ENCODE measurements around the gene XKR8.

GRCh38 chr1:28002600-28002999 is 42.8 kb downstream of the XKR8 start:
- TF ChIP-seq POLR2AphosphoS5 (IDR thresholded peaks at IDR 0.05; ENCODE audit: low read depth, low read length) (no peak), TAF1 (IDR thresholded peaks at IDR 0.05; ENCODE audit: borderline replicate concordance, insufficient read depth, low read length) (no peak), SIN3A (IDR thresholded peaks at IDR 0.05; ENCODE audit: borderline replicate concordance, insufficient read depth, low read length) (no peak), REST (IDR thresholded peaks at IDR 0.05; ENCODE audit: insufficient read depth in 1 of 2, low read depth in 2 of 2, low read length in 2 of 2) (no peak), FOXP2 (optimal IDR thresholded peaks at IDR 0.05; ENCODE audit: borderline replicate concordance, extremely low read depth, extremely low read length, insufficient read depth) (no peak)
